Measurements from ENCODE around the gene GLUL.

DNA sequence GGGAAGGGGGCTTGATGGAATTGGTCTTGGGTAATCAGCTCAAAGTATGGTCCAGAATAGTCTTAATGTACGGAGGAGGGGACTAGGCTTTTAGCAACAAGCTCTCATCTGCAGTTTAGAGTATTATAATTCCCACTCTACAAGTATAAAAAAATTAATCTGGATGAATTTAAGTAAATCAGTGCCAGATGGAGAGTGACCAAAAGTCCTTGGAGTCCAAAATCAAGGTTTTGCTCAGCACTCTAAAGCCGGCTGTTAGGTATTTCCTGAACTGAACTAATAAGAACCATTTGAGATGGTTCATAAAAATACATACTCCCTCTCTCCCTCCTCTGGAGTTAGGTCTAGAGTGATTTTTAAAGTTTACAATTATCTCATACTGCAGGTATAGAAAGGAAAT, 23.7 kb downstream of the GLUL start:
- TF ChIP-seq, protein P1, sequence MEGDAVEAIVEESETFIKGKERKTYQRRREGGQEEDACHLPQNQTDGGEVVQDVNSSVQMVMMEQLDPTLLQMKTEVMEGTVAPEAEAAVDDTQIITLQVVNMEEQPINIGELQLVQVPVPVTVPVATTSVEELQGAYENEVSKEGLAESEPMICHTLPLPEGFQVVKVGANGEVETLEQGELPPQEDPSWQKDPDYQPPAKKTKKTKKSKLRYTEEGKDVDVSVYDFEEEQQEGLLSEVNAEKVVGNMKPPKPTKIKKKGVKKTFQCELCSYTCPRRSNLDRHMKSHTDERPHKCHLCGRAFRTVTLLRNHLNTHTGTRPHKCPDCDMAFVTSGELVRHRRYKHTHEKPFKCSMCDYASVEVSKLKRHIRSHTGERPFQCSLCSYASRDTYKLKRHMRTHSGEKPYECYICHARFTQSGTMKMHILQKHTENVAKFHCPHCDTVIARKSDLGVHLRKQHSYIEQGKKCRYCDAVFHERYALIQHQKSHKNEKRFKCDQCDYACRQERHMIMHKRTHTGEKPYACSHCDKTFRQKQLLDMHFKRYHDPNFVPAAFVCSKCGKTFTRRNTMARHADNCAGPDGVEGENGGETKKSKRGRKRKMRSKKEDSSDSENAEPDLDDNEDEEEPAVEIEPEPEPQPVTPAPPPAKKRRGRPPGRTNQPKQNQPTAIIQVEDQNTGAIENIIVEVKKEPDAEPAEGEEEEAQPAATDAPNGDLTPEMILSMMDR (IDR thresholded peaks at IDR 0.05; ENCODE audit: low read length) = no peak
- no peak for TF ChIP-seq EZH2 (IDR thresholded peaks at IDR 0.05; ENCODE audit: borderline replicate concordance, low read length)

Measured in OCI-LY1 (cell line).